Type B pancreatic cell (in vitro differentiated cells): ENCODE results near the gene EPN3. TPM values are rescaled to one million over a fixed set of nuclear protein-coding genes. Genes with fewer than 3 reads are reported as not detected.
A peak's percentile ranks its signal among the peaks of the same experiment; 100 is the strongest.

ENCODE experiments used
- DNase-seq: peaks from one replicate; pipeline ENCODE4 v3.0.0; 2021; ENCODE audit warnings: mixed read lengths; ENCODE audit not compliant: unreplicated experiment; ENCODE audit errors: extremely low spot score
- H3K27ac Mint-ChIP-seq: 2 replicates; pipeline ENCODE4 v1.8.0; 2021; ENCODE audit warnings: mild to moderate bottlenecking, mixed read lengths
- H3K27me3 Mint-ChIP-seq: 2 replicates; pipeline ENCODE4 v1.8.0; 2021; ENCODE audit warnings: mixed read lengths
- H3K36me3 Mint-ChIP-seq: 2 replicates; pipeline ENCODE4 v1.8.0; 2021; ENCODE audit warnings: mixed read lengths
- H3K4me1 Mint-ChIP-seq: one replicate; pipeline ENCODE4 v1.8.0; 2021; ENCODE audit warnings: mixed read lengths; ENCODE audit not compliant: unreplicated experiment
- H3K4me3 Mint-ChIP-seq: 2 replicates; pipeline ENCODE4 v1.8.0; 2021; ENCODE audit warnings: mild to moderate bottlenecking, mixed read lengths
- H3K9me3 Mint-ChIP-seq: 2 replicates; pipeline ENCODE4 v1.8.0; 2021; ENCODE audit warnings: mixed read lengths
- total RNA-seq: library from RNA; stranded (reverse); gene quantifications from 2 replicates; pipeline ENCODE4 v1.2.1, GENCODE V29; 2021; ENCODE audit warnings: low replicate concordance
- TF ChIP-seq, protein P1 (sequence below): fragments of 200-600 bp; sonication (generic); conservative IDR thresholded peaks from 2 replicates; pipeline ENCODE4 v1.5.0; 2021; ENCODE audit warnings: antibody characterized with exemption, mild to moderate bottlenecking

The EPN3 gene
- total RNA-seq, 1 donor from 2014 or later: 41.7 TPM

DNA sequence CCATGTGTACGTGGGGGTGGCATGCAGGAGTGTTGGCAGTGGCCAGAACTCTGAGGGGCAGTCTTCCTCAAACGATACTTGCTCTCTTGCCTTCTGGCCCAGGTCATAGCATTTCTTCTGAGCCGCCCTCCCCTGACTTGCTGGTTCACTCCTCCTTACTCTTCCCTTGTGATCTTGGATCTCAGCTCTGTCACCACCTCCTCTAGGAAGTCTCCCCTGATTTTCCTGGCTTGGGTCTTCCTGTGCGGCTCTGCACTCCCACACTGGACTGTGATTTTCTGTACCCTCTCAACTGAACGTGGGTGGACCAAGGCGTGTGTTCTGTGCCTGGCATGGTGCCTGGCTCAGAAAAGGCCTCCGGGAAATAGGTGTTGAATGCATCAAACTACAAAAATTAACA lies 2.9 kb downstream of the EPN3 start:
- no peaks in the 10 kb centered on the region for H3K9me3 Mint-ChIP-seq
- peaks cover 40% of the 10 kb centered on the region for H3K4me1 Mint-ChIP-seq
- TF ChIP-seq, protein P1, sequence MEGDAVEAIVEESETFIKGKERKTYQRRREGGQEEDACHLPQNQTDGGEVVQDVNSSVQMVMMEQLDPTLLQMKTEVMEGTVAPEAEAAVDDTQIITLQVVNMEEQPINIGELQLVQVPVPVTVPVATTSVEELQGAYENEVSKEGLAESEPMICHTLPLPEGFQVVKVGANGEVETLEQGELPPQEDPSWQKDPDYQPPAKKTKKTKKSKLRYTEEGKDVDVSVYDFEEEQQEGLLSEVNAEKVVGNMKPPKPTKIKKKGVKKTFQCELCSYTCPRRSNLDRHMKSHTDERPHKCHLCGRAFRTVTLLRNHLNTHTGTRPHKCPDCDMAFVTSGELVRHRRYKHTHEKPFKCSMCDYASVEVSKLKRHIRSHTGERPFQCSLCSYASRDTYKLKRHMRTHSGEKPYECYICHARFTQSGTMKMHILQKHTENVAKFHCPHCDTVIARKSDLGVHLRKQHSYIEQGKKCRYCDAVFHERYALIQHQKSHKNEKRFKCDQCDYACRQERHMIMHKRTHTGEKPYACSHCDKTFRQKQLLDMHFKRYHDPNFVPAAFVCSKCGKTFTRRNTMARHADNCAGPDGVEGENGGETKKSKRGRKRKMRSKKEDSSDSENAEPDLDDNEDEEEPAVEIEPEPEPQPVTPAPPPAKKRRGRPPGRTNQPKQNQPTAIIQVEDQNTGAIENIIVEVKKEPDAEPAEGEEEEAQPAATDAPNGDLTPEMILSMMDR: no peak
- H3K27ac Mint-ChIP-seq: no peak overlapping the region
- H3K36me3 Mint-ChIP-seq: peaks cover 4% of the 10 kb centered on the region
- peak overlapping the region; percentile 90 for H3K4me3 Mint-ChIP-seq
- no peak for DNase-seq
- peaks cover 16% of the 10 kb centered on the region for H3K27me3 Mint-ChIP-seq

DNA sequence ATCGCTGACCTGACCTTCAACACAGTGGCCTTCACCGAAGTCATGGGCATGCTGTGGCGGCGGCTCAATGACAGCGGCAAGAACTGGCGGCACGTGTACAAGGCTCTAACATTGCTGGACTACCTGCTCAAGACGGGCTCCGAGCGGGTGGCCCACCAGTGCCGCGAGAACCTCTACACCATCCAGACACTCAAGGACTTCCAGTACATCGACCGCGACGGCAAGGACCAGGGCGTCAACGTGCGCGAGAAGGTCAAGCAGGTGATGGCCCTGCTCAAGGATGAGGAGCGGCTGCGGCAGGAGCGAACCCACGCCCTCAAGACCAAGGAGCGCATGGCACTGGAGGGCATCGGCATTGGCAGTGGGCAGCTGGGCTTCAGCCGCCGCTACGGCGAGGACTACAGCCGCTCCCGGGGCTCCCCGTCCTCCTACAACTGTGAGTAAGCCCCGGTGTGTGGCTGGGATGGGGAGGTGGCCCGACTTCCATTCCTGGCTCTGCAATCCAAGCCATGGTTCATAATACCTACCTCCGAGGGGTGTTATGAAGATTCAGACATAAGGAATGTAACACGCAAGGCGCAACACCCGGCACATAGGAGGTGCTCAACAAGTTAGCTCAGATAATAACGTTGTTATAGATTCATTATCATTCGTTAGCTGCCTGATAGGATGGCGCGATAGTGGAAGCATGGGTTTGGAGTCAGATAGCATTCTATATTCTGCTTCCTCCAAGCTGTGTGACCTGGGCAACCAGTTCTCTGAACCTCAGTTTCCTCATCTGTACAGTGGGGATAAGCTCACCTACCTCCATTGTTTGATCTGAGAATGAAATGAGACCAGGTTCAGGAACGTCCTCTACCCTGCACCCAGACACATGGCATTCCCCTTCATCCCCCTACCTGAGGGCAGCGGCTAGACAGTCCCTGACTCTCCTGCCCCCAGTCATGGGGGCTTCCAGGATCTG lies 4.4 kb downstream of the EPN3 start:
- TF ChIP-seq, protein P1: no peak
- Mint-ChIP-seq H3K36me3 (peaks cover 4% of the 10 kb centered on the region), H3K4me3 (peak overlapping the region; percentile 11), H3K4me1 (peaks cover 32% of the 10 kb centered on the region), H3K27me3 (peaks cover 8% of the 10 kb centered on the region), H3K9me3 (no peaks in the 10 kb centered on the region), H3K27ac (no peak overlapping the region)
- DNase-seq: no peak

- no peak overlapping the region for H3K27ac Mint-ChIP-seq
- peaks cover 4% of the 10 kb centered on the region for H3K36me3 Mint-ChIP-seq
- H3K4me3 Mint-ChIP-seq: no peak overlapping the region
- H3K4me1 Mint-ChIP-seq: peaks cover 39% of the 10 kb centered on the region
- H3K9me3 Mint-ChIP-seq: no peaks in the 10 kb centered on the region
- TF ChIP-seq, protein P1: no peak
- DNase-seq: no peak
- H3K27me3 Mint-ChIP-seq: peaks cover 8% of the 10 kb centered on the region
Measured at GRCh38 chr17:50537721-50538548, 5.4 kb downstream of the EPN3 start.

DNA sequence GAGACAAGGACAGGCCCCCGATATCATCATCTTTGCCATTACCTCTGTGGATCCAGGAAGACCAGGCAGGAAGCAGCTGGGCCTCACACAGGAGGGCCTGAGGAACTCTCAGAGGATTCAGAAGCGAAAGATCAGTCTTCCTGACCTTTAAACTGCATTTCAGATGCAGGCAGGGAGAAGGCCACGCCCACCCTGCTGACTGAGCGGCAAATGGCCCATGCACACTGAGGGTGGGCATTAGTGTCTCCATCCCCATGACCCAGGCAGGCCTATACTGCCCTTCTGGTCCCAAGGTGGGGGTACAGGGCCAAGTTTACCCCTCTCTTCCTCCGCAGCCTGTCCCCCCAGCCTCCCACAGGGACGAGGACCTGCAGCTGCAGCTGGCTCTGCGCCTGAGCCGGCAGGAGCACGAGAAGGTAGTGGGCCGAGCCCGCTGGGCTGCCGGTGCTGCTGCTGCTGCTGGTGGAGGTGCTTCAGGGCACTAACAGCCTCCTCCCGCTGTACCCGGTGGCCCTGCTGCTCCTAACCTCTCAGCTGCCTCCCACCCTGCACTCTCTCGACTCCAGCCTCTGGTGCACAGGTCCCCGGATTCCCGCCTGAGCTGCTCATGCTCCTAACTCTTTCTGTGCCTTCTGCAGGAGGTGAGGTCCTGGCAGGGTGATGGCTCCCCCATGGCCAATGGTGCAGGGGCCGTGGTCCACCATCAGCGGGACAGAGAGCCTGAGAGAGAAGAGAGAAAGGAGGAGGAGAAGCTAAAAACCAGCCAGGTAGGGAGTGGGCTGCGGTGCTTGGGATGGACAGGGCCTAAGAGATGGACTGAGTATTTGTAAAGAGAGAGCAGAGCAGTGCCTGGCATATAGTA lies 6.2 kb downstream of the EPN3 start:
- peaks cover 39% of the 10 kb centered on the region for H3K4me1 Mint-ChIP-seq
- peaks cover 4% of the 10 kb centered on the region for H3K36me3 Mint-ChIP-seq
- no peak for DNase-seq
- no peak overlapping the region for H3K27ac Mint-ChIP-seq
- TF ChIP-seq, protein P1: no peak
- H3K9me3 Mint-ChIP-seq: no peaks in the 10 kb centered on the region
- no peak overlapping the region for H3K4me3 Mint-ChIP-seq
- H3K27me3 Mint-ChIP-seq: peaks cover under 1% of the 10 kb centered on the region
